Osteoblast (primary cell): ENCODE results near the gene PRKCA. TPM values are rescaled to one million over a fixed set of nuclear protein-coding genes. Genes with fewer than 3 reads are reported as not detected.

Source experiments
- DNase-seq: peaks from one replicate; pipeline ENCODE4 v3.0.0; 2011; ENCODE audit warnings: low spot score, mixed read lengths; ENCODE audit not compliant: insufficient read length; ENCODE audit errors: missing footprints
- H2AFZ ChIP-seq: 2 replicates; pipeline ENCODE4 v1.6.0; 2011; ENCODE audit warnings: mild to moderate bottlenecking, low read length
- H3K27ac ChIP-seq: 2 replicates; pipeline ENCODE4 v1.5.1; 2011; ENCODE audit warnings: mild to moderate bottlenecking, low read depth, low read length, moderate library complexity
- H3K27me3 ChIP-seq: 2 replicates; pipeline ENCODE4 v1.6.0; 2012; ENCODE audit warnings: mild to moderate bottlenecking, control low read depth, inconsistent platforms, low read length, moderate library complexity; ENCODE audit not compliant: insufficient read depth
- H3K36me3 ChIP-seq: 2 replicates; pipeline ENCODE4 v1.5.1; 2011; ENCODE audit warnings: mild to moderate bottlenecking, low read length, control low read depth, moderate library complexity; ENCODE audit not compliant: insufficient read depth
- H3K4me1 ChIP-seq: 2 replicates; pipeline ENCODE4 v1.5.1; 2011; ENCODE audit warnings: mild to moderate bottlenecking, low read length, control low read depth, moderate library complexity; ENCODE audit not compliant: insufficient read depth
- H3K4me2 ChIP-seq: 2 replicates; pipeline ENCODE4 v1.6.0; 2011; ENCODE audit warnings: mild to moderate bottlenecking, low read length; ENCODE audit not compliant: insufficient read depth
- H3K4me3 ChIP-seq: fragments of 200-600 bp; sonication (generic); 3 replicates; pipeline ENCODE4 v1.5.1; 2012; ENCODE audit warnings: mild to moderate bottlenecking, low read length, inconsistent platforms; ENCODE audit not compliant: insufficient read depth
- H3K79me2 ChIP-seq: 2 replicates; pipeline ENCODE4 v1.6.0; 2012; ENCODE audit warnings: mild to moderate bottlenecking, low read length, control low read depth, inconsistent platforms; ENCODE audit not compliant: insufficient read depth
- H3K9me3 ChIP-seq: 2 replicates; pipeline ENCODE4 v1.5.1; 2011; ENCODE audit warnings: low read depth, low read length, control low read depth
- H4K20me1 ChIP-seq: 2 replicates; pipeline ENCODE4 v1.6.0; 2012; ENCODE audit warnings: mild to moderate bottlenecking, low read length, control low read depth; ENCODE audit not compliant: insufficient read depth
- total RNA-seq: library from RNA; depleted of rRNA; stranded (reverse); fragments of >200 nt; gene quantifications from 2 replicates; pipeline ENCODE4 v1.2.3, GENCODE V29; 2012
- TF ChIP-seq, protein P1 (sequence below): IDR thresholded peaks from 2 replicates; pipeline ENCODE4 v1.5.1; 2011; ENCODE audit warnings: mild to moderate bottlenecking, low read depth, low read length, moderate library complexity; ENCODE audit errors: extremely low read depth

The PRKCA gene
- total RNA-seq, 1 donor: 46.0 TPM

GRCh38 chr17:66437476-66438026, 135.1 kb downstream of the PRKCA start:
- Histone ChIP-seq H4K20me1 (peaks cover 39% of the 10 kb centered on the region), H3K9me3 (no peaks in the 10 kb centered on the region), H3K4me2 (no peak overlapping the region), H3K4me3 (no peak overlapping the region), H3K79me2 (peaks cover 92% of the 10 kb centered on the region), H3K27me3 (no peaks in the 10 kb centered on the region), H3K27ac (no peak overlapping the region), H3K36me3 (no peaks in the 10 kb centered on the region), H3K4me1 (peaks cover 3% of the 10 kb centered on the region), H2AFZ (no peak overlapping the region)
- TF ChIP-seq, protein P1, sequence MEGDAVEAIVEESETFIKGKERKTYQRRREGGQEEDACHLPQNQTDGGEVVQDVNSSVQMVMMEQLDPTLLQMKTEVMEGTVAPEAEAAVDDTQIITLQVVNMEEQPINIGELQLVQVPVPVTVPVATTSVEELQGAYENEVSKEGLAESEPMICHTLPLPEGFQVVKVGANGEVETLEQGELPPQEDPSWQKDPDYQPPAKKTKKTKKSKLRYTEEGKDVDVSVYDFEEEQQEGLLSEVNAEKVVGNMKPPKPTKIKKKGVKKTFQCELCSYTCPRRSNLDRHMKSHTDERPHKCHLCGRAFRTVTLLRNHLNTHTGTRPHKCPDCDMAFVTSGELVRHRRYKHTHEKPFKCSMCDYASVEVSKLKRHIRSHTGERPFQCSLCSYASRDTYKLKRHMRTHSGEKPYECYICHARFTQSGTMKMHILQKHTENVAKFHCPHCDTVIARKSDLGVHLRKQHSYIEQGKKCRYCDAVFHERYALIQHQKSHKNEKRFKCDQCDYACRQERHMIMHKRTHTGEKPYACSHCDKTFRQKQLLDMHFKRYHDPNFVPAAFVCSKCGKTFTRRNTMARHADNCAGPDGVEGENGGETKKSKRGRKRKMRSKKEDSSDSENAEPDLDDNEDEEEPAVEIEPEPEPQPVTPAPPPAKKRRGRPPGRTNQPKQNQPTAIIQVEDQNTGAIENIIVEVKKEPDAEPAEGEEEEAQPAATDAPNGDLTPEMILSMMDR: no peak
- DNase-seq: no peak

GRCh38 chr17:66438101-66438500, 135.7 kb downstream of the PRKCA start:
- Histone ChIP-seq H3K4me2 (no peak overlapping the region), H3K4me3 (no peak overlapping the region), H2AFZ (no peak overlapping the region), H3K4me1 (no peaks in the 10 kb centered on the region), H3K79me2 (peaks cover 91% of the 10 kb centered on the region), H3K27me3 (no peaks in the 10 kb centered on the region), H3K36me3 (no peaks in the 10 kb centered on the region), H3K27ac (no peak overlapping the region), H4K20me1 (peaks cover 34% of the 10 kb centered on the region), H3K9me3 (no peaks in the 10 kb centered on the region)
- DNase-seq: no peak
- TF ChIP-seq, protein P1: no peak

- Histone ChIP-seq H3K27me3 (no peaks in the 10 kb centered on the region), H3K4me2 (no peak overlapping the region), H2AFZ (no peak overlapping the region), H3K9me3 (no peaks in the 10 kb centered on the region), H3K4me1 (no peaks in the 10 kb centered on the region), H3K4me3 (no peak overlapping the region), H3K36me3 (no peaks in the 10 kb centered on the region), H3K79me2 (peaks cover 89% of the 10 kb centered on the region), H4K20me1 (peaks cover 28% of the 10 kb centered on the region), H3K27ac (no peak overlapping the region)
- no peak for DNase-seq
- TF ChIP-seq, protein P1: no peak
These were observed 138.8 kb downstream of the PRKCA start for GRCh38 chr17:66441101-66441661.

- no peaks in the 10 kb centered on the region for H3K9me3 ChIP-seq
- H3K27me3 ChIP-seq: no peaks in the 10 kb centered on the region
- H3K4me2 ChIP-seq: no peak overlapping the region
- H3K4me1 ChIP-seq: no peaks in the 10 kb centered on the region
- no peak overlapping the region for H2AFZ ChIP-seq
- no peak for DNase-seq
- no peak overlapping the region for H3K27ac ChIP-seq
- TF ChIP-seq, protein P1: no peak
- no peak overlapping the region for H3K4me3 ChIP-seq
- H3K36me3 ChIP-seq: no peaks in the 10 kb centered on the region
- H4K20me1 ChIP-seq: peaks cover 23% of the 10 kb centered on the region
- H3K79me2 ChIP-seq: peaks cover 90% of the 10 kb centered on the region
These were observed 140.8 kb downstream of the PRKCA start for GRCh38 chr17:66443166-66443565.
